Upper lobe of left lung (tissue), 4 donors: Measurements from ENCODE around the gene CLCA2.

ENCODE experiments used
- CTCF ChIP-seq, 6 experiments: fragments of 450-650 bp in 4 of 6; fragments of 200-600 bp in 2 of 6; sonication (generic) in 2 of 6; IDR thresholded peaks; one replicate each; pipeline ENCODE4 v1.5.1; 2016 to 2019; ENCODE audit warnings: antibody characterized with exemption in 6 of 6
- EP300 ChIP-seq, 4 donors: sonication (generic); formaldehyde crosslinking; IDR thresholded peaks; one replicate each; pipeline ENCODE4 v1.5.1; 2017; ENCODE audit warnings: antibody characterized with exemption in 4 of 4, control low read depth in 2 of 4
- POLR2A ChIP-seq, 4 donors: fragments of 450-650 bp; IDR thresholded peaks; one replicate each; pipeline ENCODE4 v1.5.1; 2016 to 2017; ENCODE audit warnings: antibody characterized with exemption in 4 of 4, mild to moderate bottlenecking in 2 of 4

GRCh38 chr1:86491171-86491950 lies 67.4 kb downstream of the CLCA2 start:
- TF ChIP-seq POLR2A (IDR thresholded peaks at IDR 0.05) (no peak), EP300 (IDR thresholded peaks at IDR 0.05) (no peak), CTCF (IDR thresholded peaks at IDR 0.05) (no peak)
